Bronchial epithelial cell (primary cell): Measurements from ENCODE around the gene ATP2B2. TPM values are rescaled to one million over a fixed set of nuclear protein-coding genes. Genes with fewer than 3 reads are reported as not detected.

Source experiments
- DNase-seq: peaks from one replicate; pipeline ENCODE4 v3.0.0-alpha.2; 2010; ENCODE audit warnings: low read depth
- FAIRE-seq: peaks from 2 replicates; lab custom pipeline; 2011; peaks lifted over from hg19 to GRCh38; lab: Jason Lieb, UNC
- H3K27me3 ChIP-seq: 2 replicates; pipeline ENCODE4 v1.5.1; 2011; ENCODE audit warnings: low read length; ENCODE audit not compliant: control insufficient read depth, insufficient read depth
- H3K36me3 ChIP-seq: 2 replicates; pipeline ENCODE4 v1.5.1; 2011; ENCODE audit warnings: low read length; ENCODE audit not compliant: control insufficient read depth, insufficient read depth
- H3K4me3 ChIP-seq: 2 replicates; pipeline ENCODE4 v1.5.1; 2011; ENCODE audit warnings: mild to moderate bottlenecking, low read depth, low read length, control low read depth
- CTCF ChIP-seq: IDR thresholded peaks from 2 replicates; pipeline ENCODE4 v1.5.1; 2011; ENCODE audit warnings: mild to moderate bottlenecking, moderate library complexity, low read length, control low read depth, inconsistent platforms; ENCODE audit not compliant: insufficient read depth, severe bottlenecking
- total RNA-seq: library from RNA; depleted of rRNA; stranded (reverse); fragments of >200 nt; gene quantifications from 2 replicates; pipeline ENCODE4 v1.2.1, GENCODE V29; 2014

The ATP2B2 gene
- total RNA-seq, 1 donor from 2014 or later, result not detected

GRCh38 chr3:10381336-10381735 lies 124.0 kb downstream of the ATP2B2 start:
- no peaks in the 10 kb centered on the region for H3K36me3 ChIP-seq
- H3K4me3 ChIP-seq, result no peak overlapping the region
- no peak for DNase-seq
- FAIRE-seq, result no peak
- H3K27me3 ChIP-seq, result peaks cover 8% of the 10 kb centered on the region
- no peak for TF ChIP-seq CTCF

DNA sequence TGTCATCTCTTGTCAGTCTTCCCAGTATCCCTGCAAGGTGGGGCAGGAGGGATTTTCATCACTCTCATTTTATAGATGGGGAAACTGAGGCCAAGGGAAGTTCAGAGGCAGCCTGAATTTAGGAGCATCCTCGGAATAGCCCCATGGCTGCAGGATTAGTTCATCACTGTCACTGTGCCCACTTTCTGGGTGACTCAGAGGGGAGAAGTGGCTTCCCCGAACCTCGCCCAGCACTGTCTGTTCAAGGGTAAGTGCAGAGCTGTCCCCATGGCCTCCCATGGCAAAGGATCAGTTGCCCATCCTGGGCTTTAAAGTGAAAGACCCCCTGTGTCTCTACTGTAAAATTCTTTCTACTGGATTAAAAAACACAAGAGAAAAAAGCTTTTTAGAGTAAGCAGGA lies 124.5 kb downstream of the ATP2B2 start:
- no peak for DNase-seq
- Histone ChIP-seq H3K36me3 (no peaks in the 10 kb centered on the region), H3K27me3 (peaks cover 10% of the 10 kb centered on the region), H3K4me3 (no peak overlapping the region)
- FAIRE-seq, result no peak
- no peak for TF ChIP-seq CTCF

DNA sequence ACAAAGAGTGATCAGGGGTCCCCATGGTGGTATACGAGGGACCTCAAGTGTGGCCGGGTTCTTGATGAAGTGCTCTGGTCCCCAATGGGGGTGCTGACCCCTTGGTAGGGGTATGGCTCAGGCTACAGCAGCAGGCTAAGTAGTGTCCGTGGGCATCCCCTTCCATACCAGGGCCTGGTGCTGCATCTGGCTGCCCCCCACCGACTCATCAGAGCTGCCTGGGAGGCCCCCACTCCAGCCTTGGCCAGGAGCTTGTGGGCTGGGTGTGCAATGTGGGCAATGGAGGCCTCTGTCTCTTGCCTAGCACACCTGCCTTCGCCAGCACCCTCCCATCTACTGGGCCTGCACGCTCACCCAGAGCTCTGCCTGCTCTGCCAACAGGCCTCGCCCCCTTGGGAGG lies 125.4 kb downstream of the ATP2B2 start:
- DNase-seq (no peak), FAIRE-seq (no peak)
- H3K27me3 ChIP-seq, result peaks cover 10% of the 10 kb centered on the region
- no peaks in the 10 kb centered on the region for H3K36me3 ChIP-seq
- no peak overlapping the region for H3K4me3 ChIP-seq
- TF ChIP-seq CTCF, result no peak

DNA sequence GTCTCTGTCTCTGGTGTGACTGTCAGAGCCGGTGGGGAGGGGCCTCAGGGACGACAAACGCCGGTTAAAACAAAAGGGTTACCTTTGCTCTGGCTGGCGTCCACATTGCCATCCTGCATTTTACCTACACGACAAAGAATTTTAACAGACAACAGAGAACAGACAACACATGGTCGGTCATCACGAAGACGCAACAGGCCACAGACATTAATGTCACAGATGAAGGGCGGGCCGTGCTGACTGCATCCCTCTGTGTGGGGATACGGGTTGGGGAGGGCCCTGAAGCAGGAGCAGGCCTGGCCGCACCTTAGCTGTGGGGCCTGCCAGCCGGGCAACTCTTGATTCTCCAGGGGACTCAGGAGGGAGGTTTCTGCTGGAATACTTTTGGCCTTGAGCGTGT lies 126.2 kb downstream of the ATP2B2 start:
- FAIRE-seq, result no peak
- no peaks in the 10 kb centered on the region for H3K36me3 ChIP-seq
- TF ChIP-seq CTCF, result no peak
- DNase-seq, result no peak
- peaks cover 10% of the 10 kb centered on the region for H3K27me3 ChIP-seq
- H3K4me3 ChIP-seq, result no peak overlapping the region

DNA sequence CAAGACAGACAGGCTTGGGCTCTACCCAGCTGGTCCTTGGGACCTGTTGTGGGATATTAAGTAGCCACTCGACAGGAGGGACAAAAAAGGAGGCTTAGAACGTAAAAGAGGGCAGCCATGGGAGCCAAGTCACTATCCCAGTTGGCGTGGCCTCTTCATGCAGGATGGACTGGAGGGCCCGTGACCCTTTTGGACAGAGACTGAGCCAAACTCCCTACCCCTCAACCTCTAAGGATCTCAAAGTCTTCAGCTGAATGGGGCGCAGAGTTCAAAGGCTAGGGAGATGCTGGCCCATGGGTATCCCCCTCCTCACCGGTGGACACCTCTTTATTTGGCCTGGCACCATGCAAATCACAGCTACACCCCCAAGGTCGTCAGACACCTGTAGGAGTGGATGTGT lies 126.6 kb downstream of the ATP2B2 start:
- no peak for DNase-seq
- peaks cover 10% of the 10 kb centered on the region for H3K27me3 ChIP-seq
- TF ChIP-seq CTCF, result no peak
- no peak for FAIRE-seq
- no peak overlapping the region for H3K4me3 ChIP-seq
- no peaks in the 10 kb centered on the region for H3K36me3 ChIP-seq

DNA sequence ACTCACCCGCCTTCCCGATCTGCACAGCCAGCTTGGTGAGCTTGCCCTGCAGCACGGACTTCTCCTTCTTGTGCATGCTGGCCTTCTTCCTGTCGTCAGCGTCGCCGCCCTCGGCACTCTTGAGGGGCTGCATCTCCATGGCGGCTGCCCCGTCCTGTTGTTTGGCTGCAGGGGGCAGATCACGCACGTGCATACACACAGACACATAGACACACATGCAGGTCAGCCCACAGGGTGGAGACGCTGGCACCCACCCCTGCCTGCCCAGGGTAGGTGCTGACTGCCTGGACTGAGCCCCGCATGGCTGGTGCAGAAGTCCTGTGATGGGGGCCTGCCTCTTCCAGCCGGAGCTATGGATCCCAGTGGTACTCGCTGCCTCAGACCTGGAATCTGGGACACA lies 127.1 kb downstream of the ATP2B2 start:
- DNase-seq (no peak), FAIRE-seq (no peak)
- TF ChIP-seq CTCF, result no peak
- H3K4me3 ChIP-seq, result no peak overlapping the region
- H3K27me3 ChIP-seq, result peaks cover 10% of the 10 kb centered on the region
- no peaks in the 10 kb centered on the region for H3K36me3 ChIP-seq
